NT2/D1 (cell line): ENCODE data around the gene SLC45A3.

Source experiments
- DNase-seq: peaks from one replicate; pipeline ENCODE4 v3.0.0-alpha.2; 2011; ENCODE audit warnings: low read depth, low spot score
- H3K27me3 ChIP-seq: 2 replicates; pipeline ENCODE4 v1.6.0; 2011; ENCODE audit warnings: mild to moderate bottlenecking; ENCODE audit not compliant: insufficient read length, insufficient read depth
- H3K36me3 ChIP-seq: 2 replicates; pipeline ENCODE4 v1.6.1; 2011; ENCODE audit warnings: mild to moderate bottlenecking, low read length, mixed read lengths; ENCODE audit not compliant: insufficient read depth, insufficient read length
- H3K4me1 ChIP-seq: 2 replicates; pipeline ENCODE4 v1.5.1; 2011; ENCODE audit not compliant: insufficient read depth, insufficient read length
- H3K4me3 ChIP-seq: 2 replicates; pipeline ENCODE4 v1.5.1; 2011; ENCODE audit warnings: low read depth; ENCODE audit not compliant: insufficient read length
- H3K9ac ChIP-seq: 2 replicates; pipeline ENCODE4 v1.6.0; 2011; ENCODE audit warnings: low read depth; ENCODE audit not compliant: insufficient read length
- H3K9me3 ChIP-seq: 2 replicates; pipeline ENCODE4 v1.5.1; 2011; ENCODE audit warnings: mild to moderate bottlenecking, low read length; ENCODE audit not compliant: insufficient read depth
- SUZ12 ChIP-seq: IDR thresholded peaks from 2 replicates; pipeline ENCODE4 v1.6.1; 2011; ENCODE audit not compliant: insufficient read length, insufficient read depth; ENCODE audit errors: extremely low read depth
- YY1 ChIP-seq: IDR thresholded peaks from 2 replicates; pipeline ENCODE4 v1.6.1; 2011; ENCODE audit not compliant: insufficient read length, insufficient read depth
- ZNF274 ChIP-seq: IDR thresholded peaks from 2 replicates; pipeline ENCODE4 v1.6.1; 2011; ENCODE audit warnings: mild to moderate bottlenecking, low read depth, low read length

SLC45A3 gene

DNA sequence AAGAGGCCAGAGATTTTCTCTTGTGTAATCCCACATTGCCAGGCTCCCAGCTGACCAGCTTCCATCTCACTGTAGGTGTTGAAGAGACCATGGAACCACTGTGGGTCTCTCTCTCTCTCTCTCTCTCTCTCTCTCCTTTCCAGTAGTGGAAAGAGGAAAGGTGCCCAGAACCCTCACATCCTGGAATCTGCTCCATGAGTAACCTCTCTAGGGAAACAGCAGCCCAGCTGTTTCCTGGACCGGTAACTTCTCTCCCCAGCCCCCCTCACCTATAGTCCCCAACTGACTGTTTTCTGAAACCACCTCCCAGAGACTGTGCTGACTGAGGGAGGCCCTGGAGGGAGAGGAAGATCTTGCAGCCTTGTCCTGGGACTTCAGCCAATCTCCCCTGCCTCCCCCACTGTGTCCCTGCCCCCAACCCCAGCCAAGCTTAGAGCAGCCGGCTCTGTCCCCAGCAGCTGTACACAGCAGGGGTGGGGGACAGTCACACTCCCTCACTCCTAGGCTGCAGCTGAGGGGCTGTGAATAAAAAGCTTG, 20.6 kb upstream of the SLC45A3 start:
- TF ChIP-seq SUZ12 (no peak), YY1 (no peak), ZNF274 (no peak)
- peaks cover 19% of the 10 kb centered on the region for H3K36me3 ChIP-seq
- peaks cover 18% of the 10 kb centered on the region for H3K4me1 ChIP-seq
- H3K27me3 ChIP-seq = no peaks in the 10 kb centered on the region
- peak overlapping the region; percentile 26 for H3K9ac ChIP-seq
- no peak overlapping the region for H3K4me3 ChIP-seq
- no peaks in the 10 kb centered on the region for H3K9me3 ChIP-seq
- no peak for DNase-seq

GRCh38 chr1:205699416-205699815, 19.1 kb upstream of the SLC45A3 start:
- Histone ChIP-seq H3K4me1 (peaks cover 18% of the 10 kb centered on the region), H3K36me3 (peaks cover 12% of the 10 kb centered on the region), H3K9me3 (no peaks in the 10 kb centered on the region), H3K27me3 (no peaks in the 10 kb centered on the region), H3K9ac (no peak overlapping the region), H3K4me3 (no peak overlapping the region)
- no peak for TF ChIP-seq ZNF274
- no peak for TF ChIP-seq SUZ12
- TF ChIP-seq YY1 = no peak
- no peak for DNase-seq

- no peaks in the 10 kb centered on the region for H3K9me3 ChIP-seq
- H3K4me3 ChIP-seq = no peak overlapping the region
- H3K9ac ChIP-seq = no peak overlapping the region
- H3K36me3 ChIP-seq = peaks cover 7% of the 10 kb centered on the region
- no peak for DNase-seq
- no peaks in the 10 kb centered on the region for H3K27me3 ChIP-seq
- peaks cover 20% of the 10 kb centered on the region for H3K4me1 ChIP-seq
- TF ChIP-seq ZNF274 (no peak), SUZ12 (no peak), YY1 (no peak)
Observed at GRCh38 chr1:205698921-205699320, 18.6 kb upstream of the SLC45A3 start.

GRCh38 chr1:205693421-205693991, 13.2 kb upstream of the SLC45A3 start:
- DNase-seq = peak; percentile 63
- Histone ChIP-seq H3K9ac (peak overlapping the region; percentile 65), H3K36me3 (no peaks in the 10 kb centered on the region), H3K4me1 (peaks cover 21% of the 10 kb centered on the region), H3K4me3 (no peak overlapping the region), H3K27me3 (no peaks in the 10 kb centered on the region), H3K9me3 (no peaks in the 10 kb centered on the region)
- TF ChIP-seq ZNF274 (no peak), SUZ12 (no peak), YY1 (no peak)

DNA sequence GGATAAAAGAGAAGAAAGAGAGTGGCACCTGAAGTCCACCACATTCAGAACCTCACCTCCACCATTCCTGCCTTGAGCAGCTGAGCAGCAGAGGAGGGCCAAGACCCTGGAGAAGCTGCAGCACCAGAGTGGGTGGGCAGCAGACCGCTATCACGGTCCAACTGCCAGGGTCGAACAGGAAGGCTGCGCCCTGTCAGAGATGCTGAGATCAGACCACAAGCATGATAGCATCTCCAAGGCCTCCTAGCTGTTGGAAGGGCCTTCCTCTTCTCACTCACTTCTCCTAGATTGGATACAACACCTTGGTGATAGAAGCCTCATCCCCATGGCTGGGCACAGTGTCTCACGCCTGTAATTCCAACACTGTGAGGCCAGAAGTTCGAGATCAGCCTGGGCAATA, 12.1 kb upstream of the SLC45A3 start:
- Histone ChIP-seq H3K36me3 (no peaks in the 10 kb centered on the region), H3K4me3 (no peak overlapping the region), H3K9me3 (no peaks in the 10 kb centered on the region), H3K9ac (no peak overlapping the region), H3K4me1 (peaks cover 20% of the 10 kb centered on the region), H3K27me3 (no peaks in the 10 kb centered on the region)
- DNase-seq = no peak
- TF ChIP-seq YY1 (no peak), ZNF274 (no peak), SUZ12 (no peak)

DNA sequence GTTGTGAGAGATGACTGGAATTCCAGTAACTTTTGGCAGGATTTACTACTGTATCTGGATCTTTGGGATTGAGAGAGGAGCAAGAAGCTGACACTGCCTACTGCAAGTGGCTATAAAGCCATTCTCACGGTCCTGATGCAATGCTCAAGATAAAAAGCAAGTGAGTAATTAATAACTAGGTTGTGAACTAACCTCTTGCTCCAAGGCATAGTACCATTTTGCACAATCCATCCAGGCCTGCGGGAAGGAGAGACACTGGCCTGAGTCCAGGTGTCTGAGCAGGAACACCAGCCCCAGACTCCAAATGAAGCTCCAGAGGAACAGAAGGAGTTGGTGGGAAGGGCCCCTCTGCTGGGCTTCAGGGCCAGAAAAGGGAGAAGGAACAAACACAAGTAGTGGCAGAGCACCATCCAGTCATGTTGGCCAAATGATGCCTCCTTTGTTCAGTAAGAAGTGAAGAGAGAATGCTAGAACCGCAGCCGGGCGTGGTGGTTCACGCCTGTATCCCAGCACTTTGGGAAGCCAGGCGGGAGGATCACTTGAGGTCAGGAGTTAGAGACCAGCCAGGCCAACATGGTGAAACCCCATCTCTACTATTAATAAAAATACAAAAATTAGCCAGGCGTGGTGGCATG, 9.9 kb upstream of the SLC45A3 start:
- Histone ChIP-seq H3K9ac (no peak overlapping the region), H3K4me1 (peaks cover 20% of the 10 kb centered on the region), H3K36me3 (no peaks in the 10 kb centered on the region), H3K9me3 (no peaks in the 10 kb centered on the region), H3K4me3 (no peak overlapping the region), H3K27me3 (no peaks in the 10 kb centered on the region)
- TF ChIP-seq ZNF274 = no peak
- TF ChIP-seq SUZ12 = no peak
- TF ChIP-seq YY1 = no peak
- no peak for DNase-seq

- Histone ChIP-seq H3K4me3 (no peak overlapping the region), H3K9ac (no peak overlapping the region), H3K36me3 (no peaks in the 10 kb centered on the region), H3K4me1 (peaks cover 20% of the 10 kb centered on the region), H3K27me3 (no peaks in the 10 kb centered on the region), H3K9me3 (no peaks in the 10 kb centered on the region)
- DNase-seq = no peak
- no peak for TF ChIP-seq SUZ12
- TF ChIP-seq ZNF274 = no peak
- no peak for TF ChIP-seq YY1
Observed at GRCh38 chr1:205689479-205689878, 9.2 kb upstream of the SLC45A3 start.
